GM10266 (cell line): ENCODE results near the gene ALKBH2.
A peak's percentile ranks its signal among the peaks of the same experiment; 100 is the strongest.
"Not testable (repeated sequence)": the region's sequence is repeated elsewhere in the genome, so short reads cannot be mapped to it uniquely, and the experiment has no call there.

Source experiments
- DNase-seq: peaks from one replicate; pipeline ENCODE4 v3.0.0; 2012; ENCODE audit errors: extremely low spot score
- TF ChIP-seq, protein P1 (sequence below): IDR thresholded peaks from 2 replicates; pipeline ENCODE4 v1.5.1; 2012; ENCODE audit warnings: mild to moderate bottlenecking, low read depth; ENCODE audit not compliant: control insufficient read depth, insufficient read depth; ENCODE audit errors: missing control alignments

The ALKBH2 gene

DNA sequence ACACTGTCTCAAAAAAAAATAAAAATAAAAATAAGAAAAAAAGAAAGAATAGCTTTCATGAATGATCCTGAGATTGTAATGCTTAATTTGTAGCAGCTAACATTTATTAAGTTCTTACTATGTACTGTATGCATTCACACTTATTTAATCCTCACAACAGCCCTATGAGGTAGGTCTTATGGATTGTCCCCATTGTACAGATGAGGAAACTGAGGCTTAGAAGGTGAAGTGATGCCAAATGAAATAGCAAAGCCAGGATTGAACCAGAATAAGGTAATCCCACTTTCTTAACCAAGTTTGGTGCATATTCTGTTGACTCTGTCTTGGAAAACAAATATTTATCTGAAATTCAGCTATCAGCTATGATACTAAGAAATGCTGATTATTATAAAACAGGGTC, 38.8 kb downstream of the ALKBH2 start:
- no peak for DNase-seq
- TF ChIP-seq, protein P1, sequence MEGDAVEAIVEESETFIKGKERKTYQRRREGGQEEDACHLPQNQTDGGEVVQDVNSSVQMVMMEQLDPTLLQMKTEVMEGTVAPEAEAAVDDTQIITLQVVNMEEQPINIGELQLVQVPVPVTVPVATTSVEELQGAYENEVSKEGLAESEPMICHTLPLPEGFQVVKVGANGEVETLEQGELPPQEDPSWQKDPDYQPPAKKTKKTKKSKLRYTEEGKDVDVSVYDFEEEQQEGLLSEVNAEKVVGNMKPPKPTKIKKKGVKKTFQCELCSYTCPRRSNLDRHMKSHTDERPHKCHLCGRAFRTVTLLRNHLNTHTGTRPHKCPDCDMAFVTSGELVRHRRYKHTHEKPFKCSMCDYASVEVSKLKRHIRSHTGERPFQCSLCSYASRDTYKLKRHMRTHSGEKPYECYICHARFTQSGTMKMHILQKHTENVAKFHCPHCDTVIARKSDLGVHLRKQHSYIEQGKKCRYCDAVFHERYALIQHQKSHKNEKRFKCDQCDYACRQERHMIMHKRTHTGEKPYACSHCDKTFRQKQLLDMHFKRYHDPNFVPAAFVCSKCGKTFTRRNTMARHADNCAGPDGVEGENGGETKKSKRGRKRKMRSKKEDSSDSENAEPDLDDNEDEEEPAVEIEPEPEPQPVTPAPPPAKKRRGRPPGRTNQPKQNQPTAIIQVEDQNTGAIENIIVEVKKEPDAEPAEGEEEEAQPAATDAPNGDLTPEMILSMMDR: no peak

DNA sequence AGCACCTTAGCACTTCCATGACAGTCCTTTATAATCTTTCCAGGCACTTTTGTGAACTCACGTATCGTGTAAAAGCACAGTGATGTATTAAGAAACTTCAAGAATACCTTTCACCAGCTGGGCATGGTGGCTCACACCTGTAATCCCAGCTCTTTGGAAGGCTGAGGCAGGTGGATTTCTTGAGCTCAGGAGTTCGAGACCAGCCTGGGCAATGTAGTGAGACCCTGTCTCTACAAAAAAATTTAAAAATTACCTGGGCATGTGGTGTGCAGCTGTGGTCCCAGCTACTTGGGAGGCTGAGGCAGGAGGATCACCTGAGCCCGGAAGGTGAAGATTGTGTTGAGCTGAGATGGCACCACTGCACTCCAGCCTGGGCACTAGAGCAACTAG, 39.2 kb downstream of the ALKBH2 start:
- not testable (repeated sequence) for DNase-seq

DNA sequence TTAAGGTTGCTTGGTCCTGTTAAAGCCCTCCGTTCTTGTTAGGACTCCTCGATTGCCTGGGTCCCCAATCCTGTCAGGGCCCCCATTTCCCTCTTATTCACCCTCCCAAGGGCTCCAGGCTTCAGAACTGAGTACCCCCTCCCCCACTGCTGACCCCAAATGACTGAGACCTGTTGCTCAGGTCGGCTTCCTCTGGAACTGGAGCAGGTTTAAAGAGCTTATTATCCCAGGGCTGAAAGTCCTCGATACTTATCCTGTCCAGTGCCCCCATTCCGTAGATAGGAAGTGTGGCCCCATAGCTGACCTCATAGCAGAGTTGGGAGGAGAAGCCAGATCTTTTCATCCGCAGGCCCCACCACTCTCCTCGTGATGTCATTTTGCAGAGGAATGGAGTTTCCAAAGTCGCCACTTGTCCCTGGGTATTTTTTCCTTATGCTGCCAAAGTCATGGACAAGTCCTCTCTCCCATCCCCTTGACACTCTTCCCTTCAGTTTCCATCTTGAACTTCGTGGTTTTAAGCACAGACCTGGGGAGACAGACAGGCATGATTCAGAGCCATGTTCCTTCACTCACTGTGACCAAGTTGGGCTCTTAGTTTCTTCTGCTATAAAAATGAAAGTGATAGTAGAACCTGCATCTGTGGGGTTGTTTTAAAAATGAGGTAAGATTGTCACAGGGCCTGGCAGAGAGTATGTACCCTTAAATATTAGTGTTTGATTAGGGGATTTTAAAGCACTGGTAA, 39.7 kb downstream of the ALKBH2 start:
- TF ChIP-seq, protein P1: no peak
- peak; percentile 76 for DNase-seq

DNA sequence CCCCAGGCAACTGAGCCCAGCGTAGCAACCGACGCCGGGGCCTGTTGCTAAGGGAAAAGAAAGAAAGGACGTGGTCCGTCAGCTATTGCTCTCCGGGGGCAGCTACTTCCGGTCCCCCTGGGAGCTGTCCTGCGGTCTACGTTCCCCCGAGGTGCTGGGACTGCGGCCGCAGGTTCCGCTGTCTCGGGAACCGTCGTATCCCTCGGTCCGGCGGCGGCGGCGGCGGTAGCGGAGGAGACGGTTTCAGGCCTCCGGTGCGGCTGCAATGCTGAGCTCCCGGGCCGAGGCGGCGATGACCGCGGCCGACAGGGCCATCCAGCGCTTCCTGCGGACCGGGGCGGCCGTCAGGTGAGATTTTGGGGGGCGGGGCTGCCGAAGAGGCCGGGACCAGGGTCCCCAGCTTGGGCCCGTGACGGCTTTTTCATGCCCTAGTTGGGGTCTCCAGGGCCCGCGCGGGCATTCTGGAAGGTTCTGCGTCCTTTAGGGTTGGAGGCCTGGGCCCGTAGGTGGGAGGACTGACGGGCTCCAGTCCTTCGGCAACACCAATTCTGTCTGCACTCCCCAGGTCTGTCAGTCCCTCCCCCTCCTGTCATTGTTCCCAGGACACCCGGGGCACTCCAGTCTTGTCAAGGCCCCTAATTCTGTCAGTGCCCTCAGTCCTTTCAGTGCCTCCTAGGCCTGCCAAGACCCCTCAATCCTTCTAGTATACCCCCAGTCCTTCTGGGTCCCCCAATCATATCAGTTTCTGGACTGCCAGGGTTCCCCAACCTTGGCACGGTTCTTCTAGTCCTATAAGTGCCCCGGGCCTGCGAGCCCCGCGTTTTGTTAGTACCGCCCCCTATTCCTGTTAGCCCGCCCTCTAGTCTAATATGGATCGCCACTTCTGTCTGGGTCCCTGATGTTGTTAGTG, 40.6 kb downstream of the ALKBH2 start, which contains the start of gene USP30:
Gene USP30, plus strand, starts transcription at position 163 of the 910 bp plus-strand sequence. Its CDS starts 103 bp downstream, at position 266.
- TF ChIP-seq, protein P1: no peak
- peak; percentile 89 for DNase-seq

DNA sequence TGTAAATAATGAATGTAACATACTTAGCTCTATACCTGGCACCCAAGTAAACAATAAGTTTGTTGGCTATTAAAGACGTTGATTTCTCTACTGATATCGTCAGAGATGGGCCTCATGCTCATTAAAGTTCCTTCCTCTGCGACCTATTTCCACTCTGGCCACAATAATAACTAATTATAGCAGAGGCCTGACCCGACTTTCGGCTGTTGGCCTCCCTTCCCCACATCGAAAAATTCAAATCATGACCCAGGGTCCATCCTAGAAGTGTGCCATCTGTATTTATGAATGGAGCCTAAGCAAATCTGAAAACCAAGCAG, 41.2 kb downstream of the ALKBH2 start:
- no peak for DNase-seq
- TF ChIP-seq, protein P1: no peak

DNA sequence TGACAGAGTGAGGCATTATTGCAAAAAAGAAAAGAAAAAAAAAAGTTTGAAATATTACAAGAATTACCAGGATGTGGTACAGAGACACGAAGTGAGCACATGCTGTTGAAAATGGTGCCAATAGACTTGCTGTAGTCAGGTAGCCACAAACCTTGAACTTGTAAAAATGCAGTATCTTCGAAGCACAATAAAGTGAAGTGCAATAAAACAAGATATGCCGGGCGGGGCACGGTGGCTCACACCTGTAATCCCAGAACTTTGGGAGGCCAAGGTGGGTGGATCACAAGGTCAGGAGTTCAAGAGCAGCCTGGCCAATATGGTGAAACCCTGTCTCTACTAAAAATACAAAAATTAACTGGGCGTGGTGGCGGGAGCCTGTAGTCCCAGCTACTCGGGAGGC, 43.5 kb downstream of the ALKBH2 start:
- DNase-seq: not testable (repeated sequence)

DNA sequence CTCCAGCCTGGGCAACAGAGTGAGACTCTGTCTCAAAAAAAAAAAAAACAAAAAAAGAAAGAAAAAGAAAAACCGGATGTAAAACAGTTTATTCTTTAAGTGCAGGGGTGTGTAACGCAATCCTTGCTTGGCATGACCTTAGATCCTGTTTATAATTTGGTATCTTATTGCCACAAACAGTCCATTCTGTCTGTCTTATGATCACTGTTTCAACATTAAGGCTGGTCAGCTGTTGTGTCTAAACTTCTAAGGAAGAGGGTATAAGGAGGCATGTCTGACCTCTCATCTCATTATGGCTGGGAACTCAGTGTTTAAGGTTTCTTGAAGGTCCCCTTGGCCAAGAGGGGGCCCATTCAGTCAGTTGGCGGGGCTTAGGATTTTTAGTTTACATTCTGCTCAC, 44.6 kb downstream of the ALKBH2 start:
- not testable (repeated sequence) for DNase-seq

DNA sequence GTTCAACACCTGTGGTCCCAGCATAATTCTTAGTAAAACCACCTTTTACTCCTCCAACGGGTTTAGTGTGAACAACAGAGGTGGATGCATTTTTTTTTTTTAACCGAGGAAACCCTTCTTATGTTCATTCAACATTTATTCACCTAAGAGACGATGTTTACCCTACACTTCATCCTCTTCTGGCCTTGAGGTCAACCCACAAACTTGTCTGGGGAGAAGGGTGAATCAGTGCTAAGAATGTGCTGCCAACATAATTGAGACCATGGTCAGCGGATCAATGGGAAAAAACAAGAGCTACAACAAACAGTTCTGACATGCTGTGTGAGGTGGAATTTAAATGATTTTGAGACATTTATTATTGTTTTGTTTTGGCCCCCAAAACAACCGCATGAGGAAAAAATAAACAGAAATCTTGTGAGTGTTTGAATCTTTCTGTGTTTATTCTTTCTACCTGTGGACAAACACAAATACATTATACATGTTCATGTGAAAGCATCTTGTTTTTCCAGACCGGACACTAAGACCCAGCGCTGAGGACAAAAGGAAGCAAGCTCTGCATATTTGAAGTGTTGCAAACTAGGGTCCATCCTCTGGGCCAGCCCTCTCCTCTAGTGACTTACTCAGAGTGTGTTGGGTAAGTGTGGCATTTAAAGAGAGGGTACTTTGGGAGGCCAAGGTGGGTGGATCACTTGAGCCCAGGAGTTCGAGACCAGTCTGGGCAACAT, 46.0 kb downstream of the ALKBH2 start:
- TF ChIP-seq, protein P1: no peak
- DNase-seq: no peak
